GM13977 (cell line): Measurements from ENCODE around the gene ESCO1.
"Not testable (repeated sequence)": the region's sequence is repeated elsewhere in the genome, so short reads cannot be mapped to it uniquely, and the experiment has no call there.

Experiments
- DNase-seq: peaks from one replicate; pipeline ENCODE4 v3.0.0; 2012; ENCODE audit warnings: low spot score
- CTCF ChIP-seq: IDR thresholded peaks from 2 replicates; pipeline ENCODE4 v1.5.1; 2012; ENCODE audit warnings: mild to moderate bottlenecking, control low read depth; ENCODE audit not compliant: insufficient read depth; ENCODE audit errors: extremely low read depth, missing control alignments
- in situ Hi-C: fragments of 300-500 bp; cut with MboI; formaldehyde crosslinking; loops from one replicate; pipeline ENCODE4 v1.12.0; 2022; ENCODE audit warnings: low sequenced_read_pairs, low pct_unique_long_range_greater_than_20kb, mixed read lengths, inconsistent platforms; ENCODE audit not compliant: unreplicated experiment

ESCO1 gene

GRCh38 chr18:21600526-21601410 lies at the start of gene ESCO1:
TSS of gene ESCO1 (minus strand) at chr18:21600704. CDS start at chr18:21574843, 25,861 bp downstream.
- in situ Hi-C loops, result no loop called here

DNA sequence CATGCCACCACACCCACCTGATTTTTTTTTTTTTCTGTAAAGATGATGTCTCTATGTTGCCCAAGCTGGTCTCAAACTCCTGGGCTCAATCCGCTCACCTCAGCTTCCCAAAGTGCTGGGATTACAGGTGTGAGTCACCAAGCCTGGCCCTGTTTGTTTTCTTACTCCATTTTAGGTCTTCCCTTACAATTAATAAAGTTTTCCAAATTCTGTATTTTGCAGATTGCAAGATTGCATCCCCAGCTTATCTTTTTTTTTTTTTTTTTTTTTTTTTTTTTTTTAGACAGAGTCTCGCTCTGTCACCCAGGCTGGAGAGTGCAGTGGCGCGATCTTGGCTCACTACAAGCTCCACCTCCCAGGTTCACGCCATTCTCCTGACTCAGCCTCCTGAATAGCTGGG lies 39.9 kb upstream of the ESCO1 start:
- DNase-seq, in situ Hi-C loops: not testable (repeated sequence)

More at GRCh38 chr18:21600526-21601410, at the start of gene ESCO1:
- TF ChIP-seq CTCF, result peak; percentile 92
- DNase-seq, result peak; percentile 95

GRCh38 chr18:21638822-21639221 lies 38.3 kb upstream of the ESCO1 start:
- in situ Hi-C loops, result no loop called here

DNA sequence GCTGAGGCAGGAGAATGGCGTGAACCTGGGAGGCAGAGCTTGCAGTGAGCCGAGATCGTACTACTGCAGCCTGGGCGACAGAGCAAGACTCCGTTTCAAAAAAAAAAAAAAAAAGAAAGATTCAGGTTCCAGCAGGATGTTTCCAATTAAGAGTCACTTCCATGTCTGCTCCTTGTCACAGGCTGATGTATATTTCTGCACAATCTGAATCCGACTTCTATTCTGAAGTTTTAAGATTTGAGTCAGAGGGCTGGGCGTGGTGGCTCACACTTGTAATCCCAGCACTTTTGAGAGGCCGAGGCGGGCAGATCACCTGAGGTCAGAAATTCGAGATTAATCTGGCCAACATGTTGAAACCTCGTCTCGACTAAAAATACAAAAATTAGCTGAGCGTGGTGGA lies 36.3 kb upstream of the ESCO1 start:
- in situ Hi-C loops, result no loop called here

More at GRCh38 chr18:21638822-21639221, 38.3 kb upstream of the ESCO1 start:
- TF ChIP-seq CTCF, result no peak
- DNase-seq, result no peak

GRCh38 chr18:21634588-21635199 lies 34.2 kb upstream of the ESCO1 start:
- no peak for TF ChIP-seq CTCF
- DNase-seq, result no peak
- in situ Hi-C loops, result no loop called here

More for the DNA sequence above, 36.3 kb upstream of the ESCO1 start:
- no peak for TF ChIP-seq CTCF
- no peak for DNase-seq

GRCh38 chr18:21632393-21632792 lies 31.9 kb upstream of the ESCO1 start:
- in situ Hi-C loops, result no loop called here
- DNase-seq, result no peak
- TF ChIP-seq CTCF, result no peak
